Panc1 (cell line): ENCODE measurements around the gene ADAMTS1.

Experiments used
- POLR2AphosphoS5 ChIP-seq: IDR thresholded peaks from 2 replicates; pipeline ENCODE4 v1.6.1; 2012; ENCODE audit warnings: mild to moderate bottlenecking, low read depth, low read length, moderate library complexity
- SIN3A ChIP-seq: IDR thresholded peaks from 2 replicates; pipeline ENCODE4 v1.6.1; 2012; ENCODE audit warnings: low read depth, mild to moderate bottlenecking, low read length, moderate library complexity, borderline replicate concordance; ENCODE audit not compliant: insufficient read depth
- TF ChIP-seq, protein P1 (sequence below): fragments of 450-650 bp; IDR thresholded peaks from 2 replicates; pipeline ENCODE4 v1.5.1; 2017; ENCODE audit warnings: mild to moderate bottlenecking
- TF ChIP-seq, protein P2 (sequence below), 2 experiments: IDR thresholded peaks; 2 replicates each; pipeline ENCODE4 v1.6.1; 2011 to 2012; ENCODE audit warnings: low read depth in 2 of 2, control low read depth in 1 of 2, low read length in 1 of 2, mild to moderate bottlenecking in 1 of 2, moderate library complexity in 1 of 2; ENCODE audit not compliant: insufficient read depth in 1 of 2

DNA sequence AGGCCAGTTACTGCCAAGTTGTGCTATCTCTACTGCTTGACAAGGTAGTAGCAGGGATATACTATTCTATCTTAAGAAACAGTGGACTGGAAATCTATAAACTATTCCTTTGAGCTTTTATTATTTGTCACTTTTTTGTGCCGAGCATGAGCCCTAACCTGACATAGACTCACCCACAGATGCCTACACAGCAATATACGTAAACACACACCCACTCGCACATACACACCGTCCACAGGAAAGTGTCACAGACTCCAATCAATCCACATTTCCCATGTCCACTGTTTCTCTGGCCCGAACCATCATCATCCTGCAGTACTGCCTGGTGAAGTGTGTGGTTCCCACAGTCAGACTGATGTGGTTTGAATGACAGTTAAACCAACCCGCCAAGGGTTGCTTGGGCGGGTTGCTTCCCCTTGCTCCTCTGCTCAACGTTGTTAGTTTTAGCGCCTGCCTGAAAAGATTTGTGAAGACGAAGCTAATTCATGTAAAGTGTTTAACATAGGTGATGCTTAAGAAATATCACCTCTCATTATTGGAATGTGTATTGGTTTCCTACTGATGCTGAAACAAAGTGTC lies 47.2 kb downstream of the ADAMTS1 start:
- TF ChIP-seq, protein P1, sequence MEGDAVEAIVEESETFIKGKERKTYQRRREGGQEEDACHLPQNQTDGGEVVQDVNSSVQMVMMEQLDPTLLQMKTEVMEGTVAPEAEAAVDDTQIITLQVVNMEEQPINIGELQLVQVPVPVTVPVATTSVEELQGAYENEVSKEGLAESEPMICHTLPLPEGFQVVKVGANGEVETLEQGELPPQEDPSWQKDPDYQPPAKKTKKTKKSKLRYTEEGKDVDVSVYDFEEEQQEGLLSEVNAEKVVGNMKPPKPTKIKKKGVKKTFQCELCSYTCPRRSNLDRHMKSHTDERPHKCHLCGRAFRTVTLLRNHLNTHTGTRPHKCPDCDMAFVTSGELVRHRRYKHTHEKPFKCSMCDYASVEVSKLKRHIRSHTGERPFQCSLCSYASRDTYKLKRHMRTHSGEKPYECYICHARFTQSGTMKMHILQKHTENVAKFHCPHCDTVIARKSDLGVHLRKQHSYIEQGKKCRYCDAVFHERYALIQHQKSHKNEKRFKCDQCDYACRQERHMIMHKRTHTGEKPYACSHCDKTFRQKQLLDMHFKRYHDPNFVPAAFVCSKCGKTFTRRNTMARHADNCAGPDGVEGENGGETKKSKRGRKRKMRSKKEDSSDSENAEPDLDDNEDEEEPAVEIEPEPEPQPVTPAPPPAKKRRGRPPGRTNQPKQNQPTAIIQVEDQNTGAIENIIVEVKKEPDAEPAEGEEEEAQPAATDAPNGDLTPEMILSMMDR: no peak
- TF ChIP-seq POLR2AphosphoS5: no peak
- no peak for TF ChIP-seq SIN3A
- TF ChIP-seq, protein P2, sequence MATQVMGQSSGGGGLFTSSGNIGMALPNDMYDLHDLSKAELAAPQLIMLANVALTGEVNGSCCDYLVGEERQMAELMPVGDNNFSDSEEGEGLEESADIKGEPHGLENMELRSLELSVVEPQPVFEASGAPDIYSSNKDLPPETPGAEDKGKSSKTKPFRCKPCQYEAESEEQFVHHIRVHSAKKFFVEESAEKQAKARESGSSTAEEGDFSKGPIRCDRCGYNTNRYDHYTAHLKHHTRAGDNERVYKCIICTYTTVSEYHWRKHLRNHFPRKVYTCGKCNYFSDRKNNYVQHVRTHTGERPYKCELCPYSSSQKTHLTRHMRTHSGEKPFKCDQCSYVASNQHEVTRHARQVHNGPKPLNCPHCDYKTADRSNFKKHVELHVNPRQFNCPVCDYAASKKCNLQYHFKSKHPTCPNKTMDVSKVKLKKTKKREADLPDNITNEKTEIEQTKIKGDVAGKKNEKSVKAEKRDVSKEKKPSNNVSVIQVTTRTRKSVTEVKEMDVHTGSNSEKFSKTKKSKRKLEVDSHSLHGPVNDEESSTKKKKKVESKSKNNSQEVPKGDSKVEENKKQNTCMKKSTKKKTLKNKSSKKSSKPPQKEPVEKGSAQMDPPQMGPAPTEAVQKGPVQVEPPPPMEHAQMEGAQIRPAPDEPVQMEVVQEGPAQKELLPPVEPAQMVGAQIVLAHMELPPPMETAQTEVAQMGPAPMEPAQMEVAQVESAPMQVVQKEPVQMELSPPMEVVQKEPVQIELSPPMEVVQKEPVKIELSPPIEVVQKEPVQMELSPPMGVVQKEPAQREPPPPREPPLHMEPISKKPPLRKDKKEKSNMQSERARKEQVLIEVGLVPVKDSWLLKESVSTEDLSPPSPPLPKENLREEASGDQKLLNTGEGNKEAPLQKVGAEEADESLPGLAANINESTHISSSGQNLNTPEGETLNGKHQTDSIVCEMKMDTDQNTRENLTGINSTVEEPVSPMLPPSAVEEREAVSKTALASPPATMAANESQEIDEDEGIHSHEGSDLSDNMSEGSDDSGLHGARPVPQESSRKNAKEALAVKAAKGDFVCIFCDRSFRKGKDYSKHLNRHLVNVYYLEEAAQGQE (IDR thresholded peaks at IDR 0.05; ENCODE audit: insufficient read depth in 1 of 2, low read depth in 2 of 2, low read length in 1 of 2): no peak
